ENCODE results near the gene CSF3. TPM values are rescaled to one million over a fixed set of nuclear protein-coding genes. Genes with fewer than 3 reads are reported as not detected.

CSF3 gene
- total and polyA plus RNA-seq, 2 of the 4 experiments (the other 2 are of a cell fraction): not detected

- H3K9ac ChIP-seq (ENCODE audit: low read depth, low read length): no peak overlapping the region
- no peak for DNase-seq
- CTCF ChIA-PET: interaction anchor here (0.5 to 1.1 kb wide), 2 partner anchors 12 to 121 kb away, joined by 4 read pairs; no protein-coding TSS in a partner anchor
- H3K27me3 ChIP-seq (ENCODE audit: control insufficient read depth, insufficient read depth, low read length): no peaks in the 10 kb centered on the region
- peaks cover 41% of the 10 kb centered on the region for H3K36me3 ChIP-seq (ENCODE audit: control insufficient read depth, insufficient read depth, low read length)
- H4K5ac ChIP-seq (ENCODE audit: low read depth, low read length): no peak overlapping the region
- H3K56ac ChIP-seq (ENCODE audit: extremely low read depth, insufficient read depth, low read length): no peak overlapping the region
- dilution Hi-C loops (cut with HindIII; ENCODE audit: low sequenced_read_pairs, unreplicated experiment) (no loop called here), in situ Hi-C loops (cut with MboI; ENCODE audit: low sequenced_read_pairs) (loop anchor here (10.0 kb wide), 1 partner anchor 259 kb away; the partner anchor contains the start of gene CDC6), intact Hi-C loops (cut with micrococcal nuclease) (no loop called here)
- H2BK120ac ChIP-seq (ENCODE audit: low read depth, low read length): no peak overlapping the region
- H4K20me1 ChIP-seq (ENCODE audit: insufficient read depth, low read length): no peaks in the 10 kb centered on the region
- no peak for ATAC-seq (ENCODE audit: low read depth)
- POLR2A ChIA-PET (ENCODE audit: unreplicated experiment): no interaction called here
- no peak overlapping the region for H3K27ac ChIP-seq (ENCODE audit: insufficient read depth, low read length)
- H2AK9ac ChIP-seq (replicated peaks; ENCODE audit: low read depth, low read length, poor library complexity): no peak overlapping the region
- no peak overlapping the region for H3K4me2 ChIP-seq (ENCODE audit: low read depth, low read length)
- H3K9me3 ChIP-seq (ENCODE audit: control insufficient read depth, insufficient read depth, low read length): no peaks in the 10 kb centered on the region
- H2BK20ac ChIP-seq (ENCODE audit: low read depth, low read length): no peak overlapping the region
- WGBS, 2 experiments (ENCODE audit: extremely low coverage in 2 of 2, insufficient read length in 1 of 2): 60% methylated on average over 1 of the region's 2 CpGs; no CpG with 5 or more reads in 1 of the 2 experiments
- TF ChIP-seq NFE2L2 (IDR thresholded peaks at IDR 0.05; ENCODE audit: low read depth, low read length) (no peak), ELK1 (IDR thresholded peaks at IDR 0.05; ENCODE audit: borderline replicate concordance, low read depth, low read length) (no peak), FOS (IDR thresholded peaks at IDR 0.05; ENCODE audit: low read depth, low read length) (no peak), MAFK (IDR thresholded peaks at IDR 0.05; ENCODE audit: low read depth, low read length) (no peak), BHLHE40 (IDR thresholded peaks at IDR 0.05; ENCODE audit: low read depth, low read length) (no peak), RAD21 (IDR thresholded peaks at IDR 0.05; ENCODE audit: low read length) (no peak), RCOR1 (IDR thresholded peaks at IDR 0.05; ENCODE audit: insufficient replicate concordance, low read length) (no peak), POLR2A (IDR thresholded peaks at IDR 0.05; ENCODE audit: low read depth, low read length) (no peak), RFX5 (IDR thresholded peaks at IDR 0.05; ENCODE audit: low read depth, low read length) (no peak), CTCF (conservative IDR thresholded peaks at IDR 0.05; ENCODE audit: low read depth, low read length) (no peak), MAZ (IDR thresholded peaks at IDR 0.05; ENCODE audit: borderline replicate concordance, low read depth, low read length) (no peak)
- H3K9me1 ChIP-seq (ENCODE audit: insufficient read depth, low read length): peaks cover 2% of the 10 kb centered on the region; the same call in 1 of the 2 replicates
- 0 out of 2 replicates have a peak overlapping the region, but pooled peaks have one; percentile 16 for H3K4ac ChIP-seq (ENCODE audit: low read depth, low read length)
- BruUV-seq (replicated peaks): no TSS peak
- no peaks in the 10 kb centered on the region for H3K79me1 ChIP-seq (ENCODE audit: low read depth in 1 of 2, low read length in 2 of 2)
- H4K91ac ChIP-seq (ENCODE audit: insufficient read depth, low read depth, low read length): no peak overlapping the region
- no peak overlapping the region for H3K14ac ChIP-seq (replicated peaks; ENCODE audit: low read depth, low read length)
- H3K18ac ChIP-seq (ENCODE audit: low read depth, low read length): no peak overlapping the region
- no peak overlapping the region for H2AFZ ChIP-seq (replicated peaks; ENCODE audit: low read length, poor library complexity)
- no peak overlapping the region for H2BK5ac ChIP-seq (ENCODE audit: low read depth, low read length, poor library complexity, severe bottlenecking)
- H2BK15ac ChIP-seq (ENCODE audit: low read depth, low read length): no peak overlapping the region
- peaks cover 19% of the 10 kb centered on the region for H3K4me1 ChIP-seq (ENCODE audit: control insufficient read depth, insufficient read depth, low read length)
- no peak overlapping the region for H4K8ac ChIP-seq (ENCODE audit: low read depth in 2 of 2, low read length in 2 of 2)
- H2AK5ac ChIP-seq (ENCODE audit: low read depth, low read length): no peak overlapping the region
- H3K23ac ChIP-seq (ENCODE audit: low read depth, low read length): no peak overlapping the region
- no peak overlapping the region for H3K4me3 ChIP-seq (ENCODE audit: insufficient read depth, low read depth, low read length)
These were observed 10.3 kb downstream of the CSF3 start for GRCh38 chr17:40025559-40025958.
